ENCODE measurements around the gene RAB4B.
A peak's percentile ranks its signal among the peaks of the same experiment; 100 is the strongest.
"Not testable (repeated sequence)": the region's sequence is repeated elsewhere in the genome, so short reads cannot be mapped to it uniquely, and the experiment has no call there.

Gene RAB4B

DNA sequence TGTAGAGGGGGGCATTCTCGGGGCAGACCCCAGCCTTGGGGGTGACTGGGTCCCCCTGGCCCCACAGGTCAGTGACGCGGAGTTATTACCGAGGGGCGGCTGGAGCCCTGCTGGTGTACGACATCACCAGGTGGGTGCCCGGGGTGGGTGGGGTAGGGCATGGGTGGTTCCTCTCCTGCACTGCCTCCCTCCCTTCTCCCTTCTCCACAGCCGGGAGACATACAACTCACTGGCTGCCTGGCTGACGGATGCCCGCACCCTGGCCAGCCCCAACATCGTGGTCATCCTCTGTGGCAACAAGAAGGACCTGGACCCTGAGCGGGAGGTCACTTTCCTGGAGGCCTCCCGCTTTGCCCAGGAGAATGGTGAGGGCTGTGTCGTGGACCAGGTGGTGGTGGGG is 5.7 kb downstream of the RAB4B start:
- H3K9me3 Mint-ChIP-seq: no peaks in the 10 kb centered on the region
- H3K4me1 Mint-ChIP-seq: peaks cover 3% of the 10 kb centered on the region
- H3K36me3 Mint-ChIP-seq (ENCODE audit: low read depth): no peaks in the 10 kb centered on the region
- no peak overlapping the region for H3K4me3 Mint-ChIP-seq
- TF ChIP-seq, protein P1, sequence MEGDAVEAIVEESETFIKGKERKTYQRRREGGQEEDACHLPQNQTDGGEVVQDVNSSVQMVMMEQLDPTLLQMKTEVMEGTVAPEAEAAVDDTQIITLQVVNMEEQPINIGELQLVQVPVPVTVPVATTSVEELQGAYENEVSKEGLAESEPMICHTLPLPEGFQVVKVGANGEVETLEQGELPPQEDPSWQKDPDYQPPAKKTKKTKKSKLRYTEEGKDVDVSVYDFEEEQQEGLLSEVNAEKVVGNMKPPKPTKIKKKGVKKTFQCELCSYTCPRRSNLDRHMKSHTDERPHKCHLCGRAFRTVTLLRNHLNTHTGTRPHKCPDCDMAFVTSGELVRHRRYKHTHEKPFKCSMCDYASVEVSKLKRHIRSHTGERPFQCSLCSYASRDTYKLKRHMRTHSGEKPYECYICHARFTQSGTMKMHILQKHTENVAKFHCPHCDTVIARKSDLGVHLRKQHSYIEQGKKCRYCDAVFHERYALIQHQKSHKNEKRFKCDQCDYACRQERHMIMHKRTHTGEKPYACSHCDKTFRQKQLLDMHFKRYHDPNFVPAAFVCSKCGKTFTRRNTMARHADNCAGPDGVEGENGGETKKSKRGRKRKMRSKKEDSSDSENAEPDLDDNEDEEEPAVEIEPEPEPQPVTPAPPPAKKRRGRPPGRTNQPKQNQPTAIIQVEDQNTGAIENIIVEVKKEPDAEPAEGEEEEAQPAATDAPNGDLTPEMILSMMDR (IDR thresholded peaks at IDR 0.05; ENCODE audit: unreplicated experiment in 3 of 3): no peak
- H3K27me3 Mint-ChIP-seq (ENCODE audit: low read depth): peaks cover 5% of the 10 kb centered on the region
- no peak overlapping the region for H3K27ac Mint-ChIP-seq

DNA sequence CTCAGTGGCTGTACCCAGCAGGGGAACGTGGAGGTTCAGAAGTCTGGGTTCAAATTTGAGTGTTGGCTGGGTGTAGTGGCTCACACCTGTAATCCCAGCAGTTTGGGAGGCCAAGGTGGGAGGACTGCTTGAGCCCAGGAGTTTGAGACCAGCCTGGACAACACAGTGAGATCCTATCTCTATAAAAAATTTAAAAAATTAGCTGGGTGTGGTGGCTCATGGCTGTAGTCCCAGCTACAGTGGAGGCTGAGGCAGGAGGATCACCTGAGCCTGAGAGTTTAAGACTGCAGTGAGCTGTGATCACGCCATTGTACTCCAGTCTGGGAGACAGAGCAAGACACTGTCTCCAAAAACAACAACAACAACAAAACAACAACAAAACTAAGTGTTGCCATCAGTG is 6.1 kb downstream of the RAB4B start:
- not testable (repeated sequence) for H3K36me3 Mint-ChIP-seq (ENCODE audit: low read depth); H3K4me3 Mint-ChIP-seq; H3K27ac Mint-ChIP-seq; H3K9me3 Mint-ChIP-seq; H3K27me3 Mint-ChIP-seq (ENCODE audit: low read depth); H3K4me1 Mint-ChIP-seq

DNA sequence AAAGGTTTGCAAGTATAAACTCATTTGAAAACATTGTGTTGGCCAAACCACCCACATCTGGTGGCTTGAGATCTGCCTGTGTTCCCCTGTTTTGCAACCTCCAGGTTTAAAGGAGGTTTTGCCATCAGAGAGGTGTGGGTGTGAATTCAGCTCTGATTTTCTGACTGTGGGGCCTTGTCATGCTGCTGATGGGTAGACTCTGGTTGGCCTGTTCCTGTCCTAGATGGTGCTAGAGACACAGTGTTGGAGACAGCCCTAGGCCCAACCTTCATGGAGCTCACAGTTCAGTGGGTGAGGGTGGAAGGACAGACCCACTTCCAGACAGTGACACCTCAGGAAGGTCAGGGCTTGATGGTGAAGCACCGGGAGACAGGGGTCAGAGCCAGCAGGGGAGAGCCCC is 7.5 kb downstream of the RAB4B start:
- H3K36me3 Mint-ChIP-seq (ENCODE audit: low read depth): peaks cover 5% of the 10 kb centered on the region
- no peaks in the 10 kb centered on the region for H3K9me3 Mint-ChIP-seq
- H3K4me1 Mint-ChIP-seq: no peaks in the 10 kb centered on the region
- peaks cover 10% of the 10 kb centered on the region for H3K27me3 Mint-ChIP-seq (ENCODE audit: low read depth)
- H3K4me3 Mint-ChIP-seq: no peak overlapping the region
- TF ChIP-seq, protein P1 (IDR thresholded peaks at IDR 0.05; ENCODE audit: unreplicated experiment in 3 of 3): no peak
- no peak overlapping the region for H3K27ac Mint-ChIP-seq

DNA sequence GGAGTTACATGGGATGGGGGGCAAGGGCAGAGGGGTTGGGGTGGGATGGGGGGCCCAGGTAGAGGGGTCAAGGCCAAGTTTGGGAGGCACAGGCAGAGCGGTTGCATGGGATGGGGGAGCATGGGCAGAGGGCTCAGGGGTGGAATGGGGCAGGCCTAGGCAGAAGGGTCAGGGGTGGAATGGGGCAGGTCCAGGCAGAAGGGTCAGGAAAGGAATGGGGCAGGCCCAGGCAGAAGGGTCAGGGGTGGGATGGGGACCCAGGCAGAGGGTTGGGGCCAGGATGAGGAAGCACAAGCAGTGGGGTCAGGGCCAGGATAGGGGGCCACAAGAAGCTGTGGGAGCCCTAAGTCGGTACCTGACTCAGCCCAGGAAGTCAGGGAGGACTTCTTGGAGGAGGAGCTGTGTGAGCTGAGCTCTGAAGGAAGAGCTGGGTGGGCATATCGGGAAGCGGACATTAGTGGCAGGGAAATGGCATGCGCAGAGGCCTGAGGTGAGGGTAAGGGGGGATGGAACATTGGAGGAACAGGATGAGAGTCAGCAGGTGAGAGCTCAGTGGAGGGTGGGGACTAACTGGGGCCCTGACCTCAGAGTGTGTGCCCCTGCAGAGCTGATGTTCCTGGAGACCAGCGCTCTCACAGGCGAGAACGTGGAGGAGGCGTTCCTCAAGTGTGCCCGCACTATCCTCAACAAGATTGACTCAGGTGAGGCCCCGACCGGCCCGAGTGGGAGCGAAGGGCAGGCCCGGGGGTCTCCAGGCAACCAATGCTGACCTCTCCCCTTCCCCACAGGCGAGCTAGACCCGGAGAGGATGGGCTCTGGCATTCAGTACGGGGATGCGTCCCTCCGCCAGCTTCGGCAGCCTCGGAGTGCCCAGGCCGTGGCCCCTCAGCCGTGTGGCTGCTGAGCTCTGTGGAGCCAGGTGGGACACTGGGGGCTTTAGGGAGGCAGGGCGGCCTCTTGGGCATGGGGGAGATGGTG is 8.3 kb downstream of the RAB4B start:
- Mint-ChIP-seq H3K27ac (no peak overlapping the region), H3K27me3 (ENCODE audit: low read depth) (peaks cover 10% of the 10 kb centered on the region), H3K36me3 (ENCODE audit: low read depth) (peaks cover 8% of the 10 kb centered on the region), H3K9me3 (no peaks in the 10 kb centered on the region), H3K4me1 (peaks cover 2% of the 10 kb centered on the region), H3K4me3 (no peak overlapping the region)
- TF ChIP-seq, protein P1 (IDR thresholded peaks at IDR 0.05; ENCODE audit: unreplicated experiment in 3 of 3): no peak

DNA sequence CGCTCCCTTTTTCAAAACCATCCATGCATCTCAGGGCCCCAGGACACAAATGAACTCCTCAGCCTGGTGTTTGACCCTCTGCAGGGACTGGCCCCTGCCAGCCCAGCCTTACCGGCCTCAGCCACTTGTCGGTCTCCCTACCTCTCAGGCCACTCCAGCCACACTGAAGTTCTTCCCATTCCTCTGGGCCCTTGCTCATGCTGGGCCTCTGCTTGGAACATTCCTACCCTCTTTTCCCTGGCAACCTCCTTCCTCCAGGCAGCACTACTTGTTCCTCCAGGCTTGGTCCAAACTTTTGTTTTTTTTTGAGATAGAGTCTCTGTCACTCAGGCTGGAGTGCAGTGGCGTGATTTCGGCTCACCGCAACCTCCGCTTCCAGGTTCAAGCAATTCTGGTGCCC is 13.3 kb downstream of the RAB4B start:
- peak overlapping the region; percentile 58 to 68 (median 59) for H3K27ac Mint-ChIP-seq
- H3K9me3 Mint-ChIP-seq: no peaks in the 10 kb centered on the region
- H3K36me3 Mint-ChIP-seq (ENCODE audit: low read depth): peaks cover 10% of the 10 kb centered on the region
- H3K4me3 Mint-ChIP-seq: no peak overlapping the region
- TF ChIP-seq, protein P1 (IDR thresholded peaks at IDR 0.05; ENCODE audit: unreplicated experiment in 3 of 3): no peak
- H3K4me1 Mint-ChIP-seq: peaks cover 5% of the 10 kb centered on the region
- H3K27me3 Mint-ChIP-seq (ENCODE audit: low read depth): peaks cover 4% of the 10 kb centered on the region

DNA sequence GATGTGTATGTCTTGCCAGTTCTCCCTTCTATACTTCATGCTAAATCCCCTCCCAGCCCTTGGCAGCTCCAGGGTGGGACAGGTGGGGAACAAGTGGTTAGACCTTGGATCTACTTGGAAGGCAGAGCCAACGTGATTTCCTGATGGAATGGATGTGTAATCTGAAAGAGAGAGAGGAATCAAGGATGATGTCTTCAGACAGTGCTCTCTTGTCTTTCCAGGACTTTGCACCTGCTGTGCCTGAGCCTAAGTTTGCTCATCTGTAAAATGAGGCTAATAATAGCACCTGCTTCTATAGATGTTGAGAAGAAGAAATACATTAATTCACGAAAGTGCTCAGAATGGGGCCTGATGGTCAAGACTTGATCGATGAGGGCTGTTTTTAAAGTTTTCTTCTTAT is 13.9 kb downstream of the RAB4B start:
- TF ChIP-seq, protein P1 (IDR thresholded peaks at IDR 0.05; ENCODE audit: unreplicated experiment in 3 of 3): no peak
- Mint-ChIP-seq H3K36me3 (ENCODE audit: low read depth) (peaks cover 10% of the 10 kb centered on the region), H3K27me3 (ENCODE audit: low read depth) (peaks cover 4% of the 10 kb centered on the region), H3K9me3 (no peaks in the 10 kb centered on the region), H3K27ac (peak overlapping the region; percentile 44 to 68 (median 60)), H3K4me1 (peaks cover 5% of the 10 kb centered on the region), H3K4me3 (no peak overlapping the region)
